Measurements from ENCODE around the gene SLC16A14.

DNA sequence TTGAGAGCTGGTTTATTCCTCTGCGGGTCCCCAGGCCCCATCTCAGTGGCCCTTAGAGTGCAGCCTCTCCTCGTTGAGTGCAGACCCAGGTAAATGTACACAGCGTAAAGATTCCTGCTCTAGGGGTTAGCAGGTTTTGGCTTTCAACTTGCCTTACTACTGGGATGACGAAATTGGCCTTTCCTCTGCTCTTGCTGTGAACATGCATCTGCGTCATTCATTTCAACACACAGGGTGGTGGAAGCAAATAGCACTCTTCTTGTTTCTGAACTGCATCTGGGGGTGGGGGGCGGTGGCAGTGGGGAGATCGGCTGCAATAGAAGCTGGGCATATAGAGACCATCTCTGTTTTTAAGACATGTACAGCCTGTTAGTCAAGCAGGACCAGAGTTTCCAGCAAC, 16.5 kb upstream of the SLC16A14 start:
- no peak for TF ChIP-seq ZNF549 (tag by site-specific recombination; IDR thresholded peaks at IDR 0.05)
- TF ChIP-seq SP2 (tag by site-specific recombination; IDR thresholded peaks at IDR 0.05): no peak
- no peak for TF ChIP-seq ZNF830 (tag by site-specific recombination; IDR thresholded peaks at IDR 0.05; ENCODE audit: low read depth)
- no peak for TF ChIP-seq ZNF843 (tag by site-specific recombination; IDR thresholded peaks at IDR 0.05)
- TF ChIP-seq, protein P1, sequence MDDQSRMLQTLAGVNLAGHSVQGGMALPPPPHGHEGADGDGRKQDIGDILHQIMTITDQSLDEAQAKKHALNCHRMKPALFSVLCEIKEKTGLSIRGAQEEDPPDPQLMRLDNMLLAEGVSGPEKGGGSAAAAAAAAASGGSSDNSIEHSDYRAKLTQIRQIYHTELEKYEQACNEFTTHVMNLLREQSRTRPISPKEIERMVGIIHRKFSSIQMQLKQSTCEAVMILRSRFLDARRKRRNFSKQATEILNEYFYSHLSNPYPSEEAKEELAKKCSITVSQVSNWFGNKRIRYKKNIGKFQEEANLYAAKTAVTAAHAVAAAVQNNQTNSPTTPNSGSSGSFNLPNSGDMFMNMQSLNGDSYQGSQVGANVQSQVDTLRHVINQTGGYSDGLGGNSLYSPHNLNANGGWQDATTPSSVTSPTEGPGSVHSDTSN (CRISPR knock-in tag; IDR thresholded peaks at IDR 0.05): no peak
- TF ChIP-seq, protein P2, sequence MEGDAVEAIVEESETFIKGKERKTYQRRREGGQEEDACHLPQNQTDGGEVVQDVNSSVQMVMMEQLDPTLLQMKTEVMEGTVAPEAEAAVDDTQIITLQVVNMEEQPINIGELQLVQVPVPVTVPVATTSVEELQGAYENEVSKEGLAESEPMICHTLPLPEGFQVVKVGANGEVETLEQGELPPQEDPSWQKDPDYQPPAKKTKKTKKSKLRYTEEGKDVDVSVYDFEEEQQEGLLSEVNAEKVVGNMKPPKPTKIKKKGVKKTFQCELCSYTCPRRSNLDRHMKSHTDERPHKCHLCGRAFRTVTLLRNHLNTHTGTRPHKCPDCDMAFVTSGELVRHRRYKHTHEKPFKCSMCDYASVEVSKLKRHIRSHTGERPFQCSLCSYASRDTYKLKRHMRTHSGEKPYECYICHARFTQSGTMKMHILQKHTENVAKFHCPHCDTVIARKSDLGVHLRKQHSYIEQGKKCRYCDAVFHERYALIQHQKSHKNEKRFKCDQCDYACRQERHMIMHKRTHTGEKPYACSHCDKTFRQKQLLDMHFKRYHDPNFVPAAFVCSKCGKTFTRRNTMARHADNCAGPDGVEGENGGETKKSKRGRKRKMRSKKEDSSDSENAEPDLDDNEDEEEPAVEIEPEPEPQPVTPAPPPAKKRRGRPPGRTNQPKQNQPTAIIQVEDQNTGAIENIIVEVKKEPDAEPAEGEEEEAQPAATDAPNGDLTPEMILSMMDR (tag by site-specific recombination; IDR thresholded peaks at IDR 0.05): no peak
- no peak for TF ChIP-seq REPIN1 (tag by site-specific recombination; IDR thresholded peaks at IDR 0.05; ENCODE audit: low read depth)
- TF ChIP-seq ZNF623 (tag by site-specific recombination; IDR thresholded peaks at IDR 0.05): no peak

Data from HEK293 (cell line).